SK-N-SH treated with all-trans-retinoic acid at 6 μM for 48 hours (cell line): ENCODE results near the gene CGB3.

ENCODE experiments used
- ATAC-seq: fragments of 200-7000 bp; cut with Tn5 transposase; 3 replicates; pipeline ENCODE4 v1.9.1; 2020; ENCODE audit warnings: mild to moderate bottlenecking, moderate library complexity
- ARNTL ChIP-seq: fragments of 450-650 bp; formaldehyde crosslinking; IDR thresholded peaks from 2 replicates; pipeline ENCODE4 v1.5.0; 2020; ENCODE audit warnings: low read depth, mild to moderate bottlenecking, moderate library complexity, borderline replicate concordance
- BACH2 ChIP-seq: fragments of 250-450 bp; sonication (Bioruptor Pico); IDR thresholded peaks from 2 replicates; pipeline ENCODE4 v1.9.0; 2021; ENCODE audit warnings: mild to moderate bottlenecking, borderline replicate concordance
- CSDC2 ChIP-seq: fragments of 250-450 bp; sonication (Bioruptor Pico); IDR thresholded peaks from 2 replicates; pipeline ENCODE4 v1.5.0; 2020; ENCODE audit warnings: mild to moderate bottlenecking, moderate library complexity
- ESRRG ChIP-seq: fragments of 250-450 bp; sonication (Bioruptor Pico); IDR thresholded peaks from 2 replicates; pipeline ENCODE4 v1.6.1; 2021; ENCODE audit warnings: mild to moderate bottlenecking
- GLIS3 ChIP-seq: fragments of 250-450 bp; sonication (Bioruptor Pico); IDR thresholded peaks from 2 replicates; pipeline ENCODE4 v1.5.0; 2020; ENCODE audit warnings: mild to moderate bottlenecking, moderate library complexity
- ISL1 ChIP-seq: fragments of 250-450 bp; sonication (Bioruptor Pico); IDR thresholded peaks from 2 replicates; pipeline ENCODE4 v2.1.2; 2022; ENCODE audit warnings: mild to moderate bottlenecking, moderate library complexity
- PPARA ChIP-seq: fragments of 250-450 bp; sonication (Bioruptor Pico); IDR thresholded peaks from 2 replicates; pipeline ENCODE4 v1.5.0; 2020; ENCODE audit warnings: mild to moderate bottlenecking, borderline replicate concordance
- RARB ChIP-seq: fragments of 250-450 bp; sonication (Bioruptor Pico); IDR thresholded peaks from 2 replicates; pipeline ENCODE4 v1.8.0; 2021; ENCODE audit warnings: mild to moderate bottlenecking, moderate library complexity
- SNAI2 ChIP-seq: fragments of 250-450 bp; sonication (Bioruptor Pico); IDR thresholded peaks from 2 replicates; pipeline ENCODE4 v1.5.0; 2020; ENCODE audit warnings: mild to moderate bottlenecking, moderate library complexity
- TOX ChIP-seq: fragments of 250-450 bp; sonication (Bioruptor Pico); IDR thresholded peaks from 2 replicates; pipeline ENCODE4 v1.8.0; 2021; ENCODE audit warnings: mild to moderate bottlenecking, moderate library complexity, borderline replicate concordance
- ZC3H10 ChIP-seq: fragments of 250-450 bp; sonication (Bioruptor Pico); IDR thresholded peaks from 2 replicates; pipeline ENCODE4 v1.5.1; 2021; ENCODE audit warnings: mild to moderate bottlenecking, moderate library complexity
- ZFP3 ChIP-seq: fragments of 250-450 bp; sonication (Bioruptor Pico); IDR thresholded peaks from 2 replicates; pipeline ENCODE4 v1.5.0; 2020; ENCODE audit warnings: mild to moderate bottlenecking, moderate library complexity
- ZNF565 ChIP-seq: fragments of 450-650 bp; formaldehyde crosslinking; conservative IDR thresholded peaks from 2 replicates; pipeline ENCODE4 v1.5.0; 2020; ENCODE audit warnings: low read depth, mild to moderate bottlenecking, moderate library complexity
- ZNF70 ChIP-seq: fragments of 450-650 bp; formaldehyde crosslinking; IDR thresholded peaks from 2 replicates; pipeline ENCODE4 v1.5.0; 2020; ENCODE audit warnings: mild to moderate bottlenecking, moderate library complexity
- TF ChIP-seq, protein P1 (sequence below): fragments of 250-450 bp; sonication (Bioruptor Pico); IDR thresholded peaks from 2 replicates; pipeline ENCODE4 v1.5.1; 2020; ENCODE audit warnings: low read depth, mild to moderate bottlenecking, moderate library complexity
- TF ChIP-seq, protein P2 (sequence below): fragments of 250-450 bp; sonication (Bioruptor Pico); IDR thresholded peaks from 2 replicates; pipeline ENCODE4 v1.8.0; 2020; ENCODE audit warnings: mild to moderate bottlenecking, moderate library complexity, borderline replicate concordance
- TF ChIP-seq, protein P3 (sequence below): fragments of 250-450 bp; sonication (Bioruptor Pico); IDR thresholded peaks from 2 replicates; pipeline ENCODE4 v1.8.0; 2021; ENCODE audit warnings: low read depth, mild to moderate bottlenecking, moderate library complexity, borderline replicate concordance

CGB3 gene

DNA sequence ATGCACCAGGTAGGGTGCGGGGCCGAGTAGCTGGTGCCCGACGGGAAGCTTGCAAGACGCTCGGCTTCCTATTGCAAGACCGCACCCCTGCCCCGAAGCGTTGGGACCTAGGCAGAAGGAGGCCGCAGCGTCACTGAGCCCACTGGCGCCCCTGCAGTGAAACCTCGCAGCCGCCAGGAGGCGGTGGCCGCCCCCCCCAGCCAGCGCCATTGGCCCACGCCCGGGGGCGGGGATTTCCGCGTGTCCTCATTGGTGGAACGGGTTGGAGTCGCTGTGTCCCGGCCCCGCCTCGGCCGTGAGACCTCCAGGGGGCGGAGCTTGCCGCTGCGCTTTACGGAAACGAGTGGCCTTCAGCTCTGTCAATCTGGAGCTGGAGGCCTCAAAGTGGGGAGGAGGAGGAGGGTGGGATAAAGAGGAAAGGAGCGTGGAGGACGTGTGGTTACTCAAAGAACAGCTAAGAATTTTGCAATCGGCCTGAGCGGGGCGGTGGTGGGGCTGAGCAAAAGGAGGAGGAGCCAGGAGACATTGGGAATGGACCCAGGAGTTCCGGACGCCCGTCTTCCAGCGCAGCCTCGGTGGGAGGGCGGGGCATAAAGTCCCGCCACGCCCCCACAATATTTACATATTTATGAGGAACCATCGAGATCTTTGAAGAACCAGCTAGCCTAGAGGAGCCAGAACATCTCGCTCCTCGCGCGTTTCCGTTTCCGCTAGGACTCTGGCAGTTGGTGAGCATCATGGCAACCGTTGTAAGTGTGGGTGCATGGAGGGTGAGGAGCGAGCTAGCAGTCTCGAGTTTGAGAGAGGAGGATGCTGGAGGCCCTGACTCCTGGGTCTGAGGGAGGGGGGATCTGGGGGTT lies 30.7 kb downstream of the CGB3 start, which contains the start of the genes GYS1 and RUVBL2:
GYS1 (minus strand) TSS at position 135 of the 860 bp plus-strand sequence. CDS start 197 bp downstream, outside the sequence.
RUVBL2 (plus strand) TSS at position 713 of the 860 bp plus-strand sequence; CDS start at position 738, 25 bp downstream.
- TF ChIP-seq, protein P1, sequence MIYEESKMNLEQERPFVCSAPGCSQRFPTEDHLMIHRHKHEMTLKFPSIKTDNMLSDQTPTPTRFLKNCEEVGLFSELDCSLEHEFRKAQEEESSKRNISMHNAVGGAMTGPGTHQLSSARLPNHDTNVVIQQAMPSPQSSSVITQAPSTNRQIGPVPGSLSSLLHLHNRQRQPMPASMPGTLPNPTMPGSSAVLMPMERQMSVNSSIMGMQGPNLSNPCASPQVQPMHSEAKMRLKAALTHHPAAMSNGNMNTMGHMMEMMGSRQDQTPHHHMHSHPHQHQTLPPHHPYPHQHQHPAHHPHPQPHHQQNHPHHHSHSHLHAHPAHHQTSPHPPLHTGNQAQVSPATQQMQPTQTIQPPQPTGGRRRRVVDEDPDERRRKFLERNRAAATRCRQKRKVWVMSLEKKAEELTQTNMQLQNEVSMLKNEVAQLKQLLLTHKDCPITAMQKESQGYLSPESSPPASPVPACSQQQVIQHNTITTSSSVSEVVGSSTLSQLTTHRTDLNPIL (CRISPR knock-in tag): no peak
- TF ChIP-seq TOX (no peak), GLIS3 (CRISPR knock-in tag) (no peak), ZC3H10 (CRISPR knock-in tag) (no peak), BACH2 (no peak), RARB (no peak)
- TF ChIP-seq, protein P2, sequence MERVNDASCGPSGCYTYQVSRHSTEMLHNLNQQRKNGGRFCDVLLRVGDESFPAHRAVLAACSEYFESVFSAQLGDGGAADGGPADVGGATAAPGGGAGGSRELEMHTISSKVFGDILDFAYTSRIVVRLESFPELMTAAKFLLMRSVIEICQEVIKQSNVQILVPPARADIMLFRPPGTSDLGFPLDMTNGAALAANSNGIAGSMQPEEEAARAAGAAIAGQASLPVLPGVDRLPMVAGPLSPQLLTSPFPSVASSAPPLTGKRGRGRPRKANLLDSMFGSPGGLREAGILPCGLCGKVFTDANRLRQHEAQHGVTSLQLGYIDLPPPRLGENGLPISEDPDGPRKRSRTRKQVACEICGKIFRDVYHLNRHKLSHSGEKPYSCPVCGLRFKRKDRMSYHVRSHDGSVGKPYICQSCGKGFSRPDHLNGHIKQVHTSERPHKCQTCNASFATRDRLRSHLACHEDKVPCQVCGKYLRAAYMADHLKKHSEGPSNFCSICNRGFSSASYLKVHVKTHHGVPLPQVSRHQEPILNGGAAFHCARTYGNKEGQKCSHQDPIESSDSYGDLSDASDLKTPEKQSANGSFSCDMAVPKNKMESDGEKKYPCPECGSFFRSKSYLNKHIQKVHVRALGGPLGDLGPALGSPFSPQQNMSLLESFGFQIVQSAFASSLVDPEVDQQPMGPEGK (CRISPR knock-in tag): no peak
- TF ChIP-seq, protein P3, sequence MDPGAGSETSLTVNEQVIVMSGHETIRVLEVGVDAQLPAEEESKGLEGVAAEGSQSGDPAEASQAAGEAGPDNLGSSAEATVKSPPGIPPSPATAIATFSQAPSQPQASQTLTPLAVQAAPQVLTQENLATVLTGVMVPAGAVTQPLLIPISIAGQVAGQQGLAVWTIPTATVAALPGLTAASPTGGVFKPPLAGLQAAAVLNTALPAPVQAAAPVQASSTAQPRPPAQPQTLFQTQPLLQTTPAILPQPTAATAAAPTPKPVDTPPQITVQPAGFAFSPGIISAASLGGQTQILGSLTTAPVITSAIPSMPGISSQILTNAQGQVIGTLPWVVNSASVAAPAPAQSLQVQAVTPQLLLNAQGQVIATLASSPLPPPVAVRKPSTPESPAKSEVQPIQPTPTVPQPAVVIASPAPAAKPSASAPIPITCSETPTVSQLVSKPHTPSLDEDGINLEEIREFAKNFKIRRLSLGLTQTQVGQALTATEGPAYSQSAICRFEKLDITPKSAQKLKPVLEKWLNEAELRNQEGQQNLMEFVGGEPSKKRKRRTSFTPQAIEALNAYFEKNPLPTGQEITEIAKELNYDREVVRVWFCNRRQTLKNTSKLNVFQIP (CRISPR knock-in tag): no peak
- ATAC-seq: peak; percentile 92

DNA sequence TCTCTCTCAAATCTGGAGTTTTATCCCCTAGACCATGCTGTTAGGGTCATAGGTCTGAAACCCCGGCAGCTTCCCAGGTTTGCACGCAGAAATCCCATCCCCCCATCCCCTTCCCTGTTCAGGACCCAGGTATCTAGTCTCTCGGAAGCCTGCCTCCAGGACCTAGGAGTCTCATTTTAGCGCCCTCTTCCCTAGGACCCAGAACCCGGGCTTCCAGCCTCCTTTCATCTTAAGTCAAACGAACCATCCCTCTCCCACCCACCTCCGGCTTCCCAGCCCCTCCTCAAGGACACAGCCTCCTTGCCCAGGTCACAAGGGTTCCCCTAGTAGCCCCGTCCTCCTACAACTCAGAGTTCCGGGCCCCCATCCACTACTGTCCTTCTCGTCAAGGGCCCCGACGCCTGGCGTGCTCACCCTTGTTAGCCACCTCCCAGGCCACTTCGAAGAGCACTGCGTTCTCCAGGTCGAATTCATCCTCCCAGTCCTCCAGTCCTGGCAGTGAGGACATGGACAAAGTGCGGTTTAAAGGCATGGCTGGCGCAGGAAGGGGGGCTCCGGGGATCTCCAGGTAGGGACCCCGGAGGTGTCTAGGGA lies 31.5 kb downstream of the CGB3 start:
- TF ChIP-seq ZFP3 (CRISPR knock-in tag) (no peak), CSDC2 (CRISPR knock-in tag) (no peak), GLIS3 (CRISPR knock-in tag) (no peak), ARNTL (CRISPR knock-in tag) (no peak), ESRRG (CRISPR knock-in tag) (no peak), ISL1 (no peak), BACH2 (no peak), ZNF70 (no peak)
- TF ChIP-seq, protein P1 (CRISPR knock-in tag): no peak
- TF ChIP-seq, protein P2 (CRISPR knock-in tag): no peak
- peak; percentile 3 for ATAC-seq

DNA sequence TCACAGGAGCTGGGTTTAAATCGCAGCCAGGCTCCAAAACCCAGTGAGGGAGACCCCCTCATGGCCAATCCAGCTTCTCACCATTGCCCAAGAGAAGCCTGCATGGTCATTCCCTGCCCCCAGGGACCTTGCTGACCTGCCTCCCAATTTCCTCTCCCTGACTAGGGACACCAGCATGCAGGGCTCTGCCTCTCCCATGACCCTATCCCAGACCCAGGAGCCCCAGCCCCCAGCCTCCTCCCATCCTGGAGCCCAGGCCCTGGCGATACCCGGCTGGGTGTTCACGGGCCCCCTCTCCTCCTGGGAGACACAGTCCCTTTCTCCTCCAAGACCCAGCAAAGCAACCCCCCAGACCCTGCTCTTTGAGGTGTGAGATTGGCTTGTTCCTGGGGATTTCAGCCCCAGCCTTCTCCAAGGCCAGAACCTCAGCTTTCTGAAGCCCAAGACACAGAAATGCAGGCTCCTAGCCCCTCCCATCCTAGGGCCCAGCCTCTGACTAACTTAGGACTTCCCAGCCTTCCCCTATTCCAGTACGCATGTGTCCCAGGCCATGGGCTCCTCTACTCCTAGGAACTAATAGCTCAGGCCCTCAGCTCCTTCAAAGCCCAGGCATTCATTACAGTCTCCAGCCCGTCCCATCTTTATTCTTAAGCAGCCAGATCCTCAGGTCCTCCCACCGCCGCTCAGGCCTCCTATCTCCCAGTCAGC lies 32.1 kb downstream of the CGB3 start:
- TF ChIP-seq ZC3H10 (CRISPR knock-in tag): no peak
- TF ChIP-seq ARNTL (CRISPR knock-in tag): no peak
- TF ChIP-seq ESRRG (CRISPR knock-in tag): no peak
- no peak for TF ChIP-seq SNAI2 (CRISPR knock-in tag)
- no peak for TF ChIP-seq TOX
- TF ChIP-seq GLIS3 (CRISPR knock-in tag): no peak
- TF ChIP-seq, protein P3 (CRISPR knock-in tag): no peak
- TF ChIP-seq CSDC2 (CRISPR knock-in tag): no peak
- TF ChIP-seq ZNF565 (CRISPR knock-in tag): no peak
- TF ChIP-seq PPARA: no peak

More for the DNA sequence above, 32.1 kb downstream of the CGB3 start:
- ATAC-seq: peak; percentile 82
